NCI-H82 treated with DMSO at 0.1 percent for 48 hours (cell line): ENCODE measurements around the gene TPO.

Experiments used
- DNase-seq: peaks from one replicate; lab custom pipeline; 2025; ENCODE audit not compliant: unreplicated experiment; lab: John Stamatoyannopoulos, UW

The TPO gene

DNA sequence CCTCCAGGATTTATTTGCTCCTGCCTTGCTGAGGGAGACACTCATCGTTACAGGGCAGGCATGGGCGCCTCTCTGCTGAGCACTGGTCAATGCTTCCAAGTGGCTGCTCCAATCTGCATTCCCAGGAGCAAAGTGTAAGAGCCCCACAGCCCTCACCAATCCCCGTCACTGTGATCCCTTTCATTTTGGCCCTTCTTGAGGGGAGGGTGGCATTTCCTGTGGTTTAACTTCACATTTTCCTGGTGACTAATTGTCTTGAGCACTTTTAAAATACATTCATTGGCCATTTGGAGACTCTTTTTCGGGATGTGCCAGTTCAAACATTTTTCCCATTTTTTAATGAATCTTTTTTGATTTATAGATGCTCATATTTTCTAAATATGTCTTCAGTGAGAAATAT lies 33.0 kb downstream of the TPO start:
- no peak for DNase-seq

DNA sequence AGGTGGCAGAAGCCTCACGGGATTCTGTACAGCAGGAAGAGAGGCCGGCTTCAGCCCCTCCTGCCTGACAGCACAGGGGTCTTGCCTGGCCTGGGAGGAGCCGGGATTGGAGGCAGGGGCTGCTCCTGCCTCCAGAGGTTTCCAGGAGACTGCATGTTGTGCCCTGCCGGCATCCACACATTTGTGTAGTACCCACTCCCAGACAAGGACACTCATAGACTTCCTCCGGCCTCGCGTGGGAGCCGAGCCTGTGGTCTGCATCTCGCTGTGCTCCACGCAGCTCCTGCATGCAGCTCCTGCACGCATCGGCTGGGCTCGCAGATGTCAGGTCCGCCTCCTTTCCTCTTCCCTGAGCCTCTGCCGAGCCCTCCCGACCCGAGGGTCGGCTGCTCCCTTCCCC lies 34.7 kb downstream of the TPO start:
- DNase-seq: no peak

DNA sequence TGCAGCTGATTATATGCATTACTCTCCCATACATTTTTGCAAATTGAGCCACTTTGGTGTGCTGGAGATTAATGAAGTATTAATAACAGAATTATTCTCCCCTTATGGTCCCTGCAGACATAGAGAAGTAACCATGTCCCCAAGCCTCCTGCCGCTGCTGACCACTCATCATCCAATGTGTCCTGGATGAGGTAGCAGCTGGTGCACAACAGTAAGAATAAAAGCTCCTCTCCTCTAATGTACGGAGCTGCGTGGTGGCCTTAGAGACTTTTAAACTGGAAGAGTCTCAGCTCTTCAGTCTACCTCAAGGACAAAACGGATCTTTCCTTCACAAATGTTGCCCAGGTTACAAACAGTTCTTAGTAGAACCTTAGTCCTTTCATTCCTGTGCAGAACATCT lies 37.7 kb downstream of the TPO start:
- DNase-seq: no peak

DNA sequence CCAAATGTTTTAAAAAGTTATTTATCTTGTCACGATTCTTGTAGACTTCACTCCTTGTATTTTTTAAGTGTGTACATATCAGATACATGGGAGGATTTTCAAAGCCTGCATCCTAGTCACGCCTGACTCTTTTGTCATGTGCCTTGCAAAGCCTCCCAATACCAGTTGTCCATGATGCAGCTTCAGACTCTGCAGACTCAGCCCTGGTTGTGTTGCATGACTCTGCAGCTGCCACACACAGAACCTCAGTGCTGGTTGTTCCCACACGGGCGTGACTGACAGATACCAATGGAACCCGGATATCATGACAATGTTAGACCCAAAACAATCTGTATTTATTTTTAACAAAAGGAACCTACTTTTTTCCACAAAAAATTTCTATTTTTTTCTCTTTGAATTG lies 38.2 kb downstream of the TPO start:
- no peak for DNase-seq

DNA sequence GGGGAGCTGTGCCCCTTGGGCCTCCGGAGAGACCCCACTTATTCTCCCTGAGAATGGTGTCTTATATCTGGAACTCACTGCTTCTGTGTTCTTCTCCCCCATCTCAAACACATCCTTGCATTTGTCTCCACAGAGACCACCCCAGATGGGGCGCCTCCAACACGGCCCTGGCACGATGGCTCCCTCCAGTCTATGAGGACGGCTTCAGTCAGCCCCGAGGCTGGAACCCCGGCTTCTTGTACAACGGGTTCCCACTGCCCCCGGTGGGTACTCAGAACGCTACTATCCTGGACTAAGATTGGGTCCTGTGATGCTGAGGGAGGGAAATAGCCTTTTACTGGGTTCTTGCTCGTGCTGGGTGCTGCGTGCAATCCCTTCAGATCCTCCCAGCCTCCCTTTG lies 40.3 kb downstream of the TPO start:
- no peak for DNase-seq

DNA sequence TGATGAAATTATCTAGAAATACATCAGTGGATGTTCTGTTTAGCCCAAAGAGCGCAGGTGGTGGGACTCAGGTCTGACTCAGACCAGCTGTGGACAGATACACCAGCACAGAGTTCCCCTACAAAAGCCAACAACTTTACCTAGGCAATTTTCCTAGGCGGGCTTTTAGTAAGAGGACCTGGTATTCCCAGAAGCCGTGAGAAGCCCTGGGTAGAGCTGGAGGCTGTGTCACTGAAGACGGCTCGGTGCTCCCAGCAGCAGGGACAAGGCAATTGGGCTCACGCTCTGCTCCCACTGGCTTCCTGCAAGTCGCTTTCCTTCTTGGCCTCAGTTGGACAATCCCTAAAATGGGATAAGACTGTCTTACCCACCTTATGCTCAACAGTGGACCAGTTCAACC lies 41.1 kb downstream of the TPO start:
- DNase-seq: no peak

DNA sequence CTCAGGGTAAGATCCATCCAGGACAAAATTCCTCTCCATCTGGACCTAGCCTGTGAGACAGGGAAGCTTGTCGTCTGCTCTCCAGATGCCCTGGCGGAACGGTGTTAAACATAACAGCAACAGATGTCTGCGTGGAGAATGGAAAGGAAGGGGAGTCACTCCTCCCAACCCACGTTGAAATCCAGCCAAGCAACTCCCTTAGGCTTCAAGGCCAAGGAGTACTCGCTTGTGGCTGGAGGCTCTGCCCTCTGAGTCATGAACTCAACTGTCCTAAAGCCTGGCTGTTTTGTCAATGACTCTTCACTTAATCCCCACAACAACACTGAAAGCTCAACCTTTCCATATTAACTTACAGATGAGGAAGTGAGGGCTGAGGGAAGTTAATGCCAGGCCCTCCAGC lies 42.2 kb downstream of the TPO start:
- DNase-seq: no peak

DNA sequence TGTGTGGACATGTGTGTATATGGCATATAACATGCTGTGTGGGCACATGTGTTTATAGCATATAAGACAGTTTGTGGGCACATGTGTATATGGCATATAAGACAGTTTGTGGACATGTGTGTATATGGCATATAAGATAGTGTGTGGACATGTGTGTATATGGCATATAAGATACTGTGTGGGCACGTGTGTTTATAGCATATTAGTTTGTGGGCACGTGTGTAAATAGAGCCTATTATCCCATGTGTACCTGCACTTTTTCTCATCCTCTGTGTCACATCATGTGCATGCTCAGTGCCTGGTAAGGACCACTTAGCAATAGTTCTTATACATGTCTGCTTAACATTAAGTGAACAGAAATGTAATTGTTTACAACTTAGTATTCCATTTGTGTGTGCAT lies 45.2 kb downstream of the TPO start:
- no peak for DNase-seq

DNA sequence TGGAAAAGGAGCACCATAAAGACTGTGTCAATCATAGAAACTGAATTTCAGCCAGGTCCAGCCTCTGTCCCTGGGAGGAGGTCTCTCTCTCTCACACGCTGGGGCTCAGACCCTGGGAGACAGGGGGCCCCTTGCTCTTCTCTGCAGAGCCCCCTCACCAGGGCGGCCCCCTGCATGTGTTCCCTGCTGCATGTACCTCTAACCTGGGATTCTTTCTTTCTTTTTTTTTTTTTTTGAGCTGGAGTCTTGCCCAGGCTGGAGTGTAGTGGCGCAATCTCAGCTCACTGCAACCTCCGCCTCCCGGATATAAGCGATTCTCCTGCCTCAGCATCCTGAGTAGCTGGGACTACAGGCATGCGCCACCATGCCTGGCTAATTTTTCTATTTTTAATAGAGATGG lies 46.5 kb downstream of the TPO start:
- DNase-seq: no peak

DNA sequence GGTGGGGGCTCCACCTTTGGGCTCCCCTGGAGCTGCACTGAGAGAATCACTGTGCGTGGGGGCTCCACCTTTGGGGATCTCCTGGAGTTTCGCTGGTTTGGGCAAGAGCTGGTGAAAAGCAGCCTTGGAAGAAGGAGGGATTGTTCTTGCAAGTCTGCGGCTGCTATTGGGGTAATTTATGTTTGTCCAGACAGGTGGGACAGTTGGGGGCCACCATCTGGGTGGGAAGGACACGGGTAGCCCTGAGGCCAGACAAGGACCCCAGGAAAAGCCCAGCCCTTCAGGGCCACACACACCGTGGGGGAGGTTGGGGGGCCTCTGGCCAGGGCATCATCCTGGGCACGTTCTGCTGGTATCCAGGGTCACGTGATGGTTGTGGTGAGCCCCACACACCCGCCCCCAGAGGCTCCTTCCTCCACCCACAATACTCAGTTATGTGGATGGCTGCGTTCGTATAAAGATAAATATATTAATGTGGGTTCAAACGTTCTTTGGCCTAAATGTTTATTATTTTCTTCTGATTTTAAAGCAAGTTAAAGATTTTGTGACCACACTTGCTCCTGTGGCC lies 47.7 kb downstream of the TPO start:
- DNase-seq: no peak

DNA sequence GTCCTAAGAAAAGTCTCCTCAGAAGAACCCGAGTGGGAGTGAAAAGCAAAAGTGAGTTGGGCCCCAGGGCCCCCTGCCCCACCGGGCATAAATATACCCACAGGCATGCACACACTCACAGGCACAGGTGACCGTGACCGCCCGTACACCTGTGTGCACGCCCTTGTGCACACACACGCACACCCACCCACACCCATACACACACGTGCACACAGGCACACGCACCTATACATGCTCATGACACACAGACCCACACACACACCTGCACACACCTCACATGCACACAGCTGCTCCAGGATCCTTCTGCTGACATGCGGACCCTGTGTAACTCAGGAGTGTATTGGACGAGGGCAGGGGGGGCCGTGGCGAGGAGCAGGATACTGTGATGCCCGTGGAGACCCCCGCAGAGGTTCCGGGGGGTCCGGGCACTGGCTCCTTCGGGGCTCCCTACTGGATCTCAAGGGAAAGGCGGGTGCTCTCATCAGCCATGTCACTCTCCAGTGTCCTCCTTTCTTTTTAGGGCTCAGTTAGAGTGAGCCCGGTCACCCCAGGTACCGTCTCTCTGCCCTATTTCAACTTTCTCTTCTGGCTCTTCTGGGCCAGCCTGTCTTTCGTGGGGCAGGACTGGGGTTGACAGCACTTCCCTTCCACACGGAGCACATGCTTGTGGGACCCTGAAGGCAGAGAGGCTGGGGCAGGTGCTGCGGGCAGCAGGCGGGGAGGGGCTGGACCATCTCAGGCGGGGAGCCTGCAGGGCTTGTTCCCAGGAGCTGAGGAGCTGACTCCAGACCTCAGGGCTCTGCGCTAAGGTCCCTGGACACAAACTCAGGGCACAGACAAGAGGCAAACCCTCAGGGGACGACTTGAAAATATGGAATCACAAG lies 48.5 kb downstream of the TPO start:
- DNase-seq: no peak

DNA sequence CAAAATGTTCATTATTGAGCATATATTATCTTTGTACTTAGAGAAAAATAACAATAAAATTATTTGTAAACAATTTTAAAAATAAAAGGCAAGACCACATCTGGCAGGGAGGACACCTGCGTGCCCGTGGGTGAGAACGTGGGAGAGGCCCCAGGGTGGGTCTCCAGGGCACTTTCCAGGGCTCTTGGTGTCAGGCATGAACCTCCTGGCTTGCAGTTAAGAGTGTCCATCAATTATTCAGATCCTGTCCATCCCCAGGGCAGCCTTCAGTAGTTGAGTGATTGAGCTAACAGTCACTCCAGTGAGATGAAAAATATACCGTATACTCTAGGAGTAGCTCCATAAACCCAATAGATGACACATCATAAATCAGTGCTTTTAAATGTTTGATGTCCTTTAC lies 49.7 kb downstream of the TPO start:
- no peak for DNase-seq

DNA sequence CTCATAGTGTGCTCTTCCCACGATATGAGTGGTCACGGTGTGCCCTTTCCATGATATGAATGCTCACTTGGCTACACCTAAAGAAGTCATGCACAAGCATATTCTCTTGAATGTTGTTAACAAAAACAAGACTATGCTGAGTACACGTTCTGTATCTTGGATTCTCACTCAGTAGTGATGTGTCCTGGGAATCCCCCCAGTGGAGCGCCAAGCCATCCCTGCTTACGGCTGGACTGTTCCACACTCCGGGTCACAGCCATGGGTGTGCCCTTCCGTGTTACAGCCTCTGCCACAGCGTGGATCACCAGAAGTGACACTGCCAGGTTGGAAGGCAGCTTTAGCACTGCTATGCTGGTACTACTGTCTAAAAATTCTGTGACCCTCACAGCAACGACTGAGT lies 59.1 kb downstream of the TPO start:
- DNase-seq: no peak

DNA sequence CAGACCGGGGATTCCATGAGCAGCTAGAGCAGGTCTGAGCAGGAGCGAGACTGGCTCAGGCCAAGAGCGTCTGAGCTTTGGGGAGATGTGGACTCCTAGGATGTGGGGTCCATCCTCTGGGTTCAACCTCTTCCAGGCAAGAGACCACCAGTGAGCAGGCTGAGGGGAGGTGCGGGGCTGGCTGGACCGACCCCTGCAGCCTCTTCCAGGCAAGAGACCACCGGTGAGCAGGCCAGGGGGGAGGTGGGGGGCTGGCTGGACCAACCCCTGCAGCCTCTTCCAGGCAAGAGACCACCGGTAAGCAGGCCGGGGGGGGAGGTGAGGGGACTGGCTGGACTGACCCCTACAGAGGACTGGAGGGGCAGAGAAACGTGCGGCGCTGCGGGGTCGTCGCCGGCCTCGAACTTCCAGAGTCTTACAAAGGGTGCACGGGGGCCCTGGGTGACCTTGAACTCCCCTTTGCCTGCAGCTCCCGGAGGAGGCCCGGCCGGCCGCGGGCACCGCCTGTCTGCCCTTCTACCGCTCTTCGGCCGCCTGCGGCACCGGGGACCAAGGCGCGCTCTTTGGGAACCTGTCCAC lies 63.4 kb downstream of the TPO start:
- no peak for DNase-seq

DNA sequence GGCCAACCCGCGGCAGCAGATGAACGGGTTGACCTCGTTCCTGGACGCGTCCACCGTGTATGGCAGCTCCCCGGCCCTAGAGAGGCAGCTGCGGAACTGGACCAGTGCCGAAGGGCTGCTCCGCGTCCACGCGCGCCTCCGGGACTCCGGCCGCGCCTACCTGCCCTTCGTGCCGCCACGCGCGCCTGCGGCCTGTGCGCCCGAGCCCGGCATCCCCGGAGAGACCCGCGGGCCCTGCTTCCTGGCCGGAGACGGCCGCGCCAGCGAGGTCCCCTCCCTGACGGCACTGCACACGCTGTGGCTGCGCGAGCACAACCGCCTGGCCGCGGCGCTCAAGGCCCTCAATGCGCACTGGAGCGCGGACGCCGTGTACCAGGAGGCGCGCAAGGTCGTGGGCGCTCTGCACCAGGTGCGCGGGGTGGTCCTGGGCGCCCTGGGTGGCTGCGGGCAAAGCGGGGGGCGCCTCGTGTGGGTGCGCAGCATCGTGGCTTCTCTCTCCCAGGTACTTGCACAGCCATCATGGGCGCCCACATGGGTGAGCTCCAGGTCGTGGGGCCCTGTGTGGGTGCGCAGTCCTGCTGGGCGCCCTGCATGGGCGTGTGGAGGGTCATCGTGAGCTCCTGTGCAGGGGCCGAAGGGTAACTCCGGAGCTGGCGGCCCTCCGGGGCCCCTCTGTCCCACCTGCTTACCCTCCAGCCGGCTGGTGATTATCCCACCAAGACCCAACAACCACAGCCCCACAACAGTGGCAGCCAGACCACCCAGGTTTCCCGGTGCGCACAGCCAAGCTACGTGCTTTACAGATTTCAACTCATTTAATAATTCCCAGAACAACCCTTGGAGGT lies 64.2 kb downstream of the TPO start:
- no peak for DNase-seq

DNA sequence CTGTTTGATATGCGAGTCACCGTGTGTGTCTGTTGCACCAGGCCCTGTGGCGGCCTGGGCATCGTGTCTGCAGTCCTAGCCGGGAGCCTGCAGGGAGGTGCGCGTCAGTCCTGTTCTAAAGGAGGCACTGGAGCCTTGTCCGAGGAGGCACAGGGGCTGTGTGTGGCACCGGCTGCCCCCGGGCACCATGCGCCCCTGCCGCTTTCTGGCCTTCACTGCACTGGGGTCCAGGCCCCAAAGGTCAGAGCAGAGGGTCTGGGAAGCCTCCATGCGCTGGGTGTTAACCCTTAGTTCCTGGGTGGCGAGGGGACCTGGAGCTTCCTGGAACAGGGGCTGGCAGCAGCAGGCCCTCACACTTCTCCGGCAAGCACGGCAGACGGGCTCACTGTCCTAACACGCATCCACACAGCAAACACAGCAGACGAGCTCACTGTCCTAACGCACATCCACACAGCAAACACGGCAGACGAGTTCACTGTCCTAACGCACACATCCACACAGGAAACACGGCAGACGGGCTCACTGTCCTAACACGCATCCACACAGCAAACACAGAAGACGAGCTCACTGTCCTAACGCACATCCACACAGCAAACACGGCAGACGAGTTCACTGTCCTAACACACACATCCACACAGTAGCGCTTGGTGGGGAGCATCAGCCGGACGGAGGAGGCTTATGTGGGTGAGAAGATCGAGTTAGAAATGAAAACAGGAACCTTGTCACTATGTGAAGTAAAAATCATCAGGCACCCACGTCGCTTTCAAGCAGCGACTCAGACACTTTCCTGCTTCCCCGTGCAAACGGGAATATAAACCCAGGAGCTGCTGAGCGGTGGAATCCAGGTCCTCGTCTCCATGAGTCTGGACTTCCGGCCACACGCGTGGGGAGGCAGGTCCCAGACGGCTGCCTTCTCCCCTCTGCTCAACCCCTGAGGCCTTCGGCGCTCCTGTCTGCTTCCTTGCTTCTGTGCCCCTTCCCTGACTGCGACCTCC lies 65.3 kb downstream of the TPO start:
- no peak for DNase-seq

DNA sequence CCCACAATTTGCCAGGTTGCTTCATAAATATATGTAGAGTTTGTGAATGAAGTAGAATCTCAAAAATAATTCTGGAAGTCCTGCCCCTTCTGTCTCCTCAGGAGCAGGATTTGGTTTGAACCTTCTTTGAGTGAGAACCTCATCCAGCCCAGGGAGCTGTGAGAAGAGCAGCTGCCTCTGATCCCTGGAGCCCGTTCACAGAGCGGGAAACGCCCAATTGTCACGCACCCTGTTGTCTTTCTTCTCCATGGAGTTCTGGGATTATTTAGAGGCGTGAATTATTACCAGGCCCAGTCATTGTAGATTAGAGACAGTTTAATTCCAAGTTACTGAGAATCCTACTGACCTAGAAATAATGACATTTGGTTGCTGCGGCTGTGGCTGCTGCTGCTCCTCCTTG lies 66.1 kb downstream of the TPO start:
- no peak for DNase-seq

DNA sequence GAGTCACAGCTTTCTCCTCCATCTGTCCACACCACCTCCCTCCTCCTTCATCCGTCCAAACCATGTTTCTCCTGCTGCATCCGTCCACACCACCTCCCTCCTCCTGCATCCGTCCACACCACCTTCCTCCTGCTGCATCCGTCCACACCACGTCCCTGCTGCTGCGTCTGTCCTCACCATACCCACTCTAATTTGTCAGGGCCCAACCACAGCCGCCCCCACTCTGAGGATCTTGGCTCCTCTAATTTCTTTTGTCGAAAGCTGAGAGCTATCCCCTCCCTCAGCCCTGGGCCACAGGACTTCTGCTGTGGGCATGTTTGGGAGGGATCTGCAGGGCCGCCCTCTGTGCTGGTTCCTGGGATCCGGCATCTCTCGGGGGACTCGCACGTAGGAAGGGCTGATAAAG lies 67.4 kb downstream of the TPO start:
- DNase-seq: no peak

DNA sequence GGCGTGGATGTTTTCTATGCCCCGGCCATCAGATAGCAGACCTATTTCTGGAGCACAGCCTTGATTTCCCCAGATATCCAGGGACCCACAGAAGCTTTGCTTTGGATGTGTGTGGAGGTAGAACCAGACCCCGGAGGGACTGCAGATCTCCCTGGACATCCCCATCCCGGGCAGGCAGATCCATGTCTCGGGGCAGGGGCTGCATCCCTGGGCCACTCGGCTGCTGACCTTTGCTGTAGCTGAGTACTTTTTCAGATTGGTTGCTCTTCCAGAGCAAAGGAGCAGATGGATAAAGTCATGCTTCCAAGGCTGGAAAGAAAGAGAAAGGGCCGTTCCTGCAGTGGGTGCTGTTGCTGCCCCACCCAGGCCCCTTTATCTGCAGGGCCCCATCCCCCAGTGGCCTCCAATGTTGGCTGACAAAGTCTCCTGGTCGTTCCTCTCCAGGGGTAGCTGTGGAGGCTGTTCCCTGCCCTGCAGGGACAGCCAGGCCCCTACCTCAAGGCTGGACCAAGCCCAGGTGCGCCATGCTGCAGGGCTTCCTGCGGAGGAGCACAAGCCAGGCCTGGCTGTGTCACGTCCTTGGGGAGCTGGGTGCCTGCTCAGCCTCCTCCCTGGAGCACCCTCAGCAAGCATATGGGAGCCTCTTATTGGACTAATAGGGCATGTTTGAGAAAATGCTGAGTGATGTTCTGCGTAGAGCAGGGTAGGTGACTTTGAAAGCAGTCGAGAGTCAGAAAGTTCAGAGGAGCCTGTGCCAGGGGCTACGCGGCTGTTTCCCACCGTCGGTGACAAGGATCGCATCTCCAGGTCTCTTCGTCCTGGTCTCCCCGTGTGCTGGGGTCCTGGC lies 68.4 kb downstream of the TPO start:
- DNase-seq: no peak

DNA sequence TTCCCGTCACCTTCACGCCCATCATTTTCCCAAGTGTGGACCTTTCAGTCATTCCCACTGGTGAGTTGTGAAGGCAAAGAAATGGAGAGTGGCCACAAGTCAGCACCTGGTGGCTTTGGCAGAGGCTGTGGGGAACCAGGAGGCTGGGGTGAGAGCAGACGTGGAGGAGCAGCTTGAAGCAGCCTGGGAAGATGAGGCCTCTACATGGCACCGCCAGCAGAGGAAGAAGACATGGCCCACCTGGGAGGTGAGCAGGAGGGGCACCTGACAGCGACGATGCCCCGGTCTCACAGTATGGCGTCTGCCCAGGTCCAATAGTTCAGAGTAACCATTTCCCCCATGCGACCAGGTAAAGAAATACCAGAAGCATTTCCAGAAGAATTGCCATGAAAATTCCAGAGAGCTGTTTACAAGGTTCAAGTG lies 69.0 kb downstream of the TPO start:
- no peak for DNase-seq
